HFF-Myc (cell line): Measurements from ENCODE around the gene DPY30.

Experiments used
- DNase-seq: peaks from one replicate; pipeline ENCODE4 v3.0.0-alpha.2; 2011; ENCODE audit warnings: low read depth; ENCODE audit errors: extremely low read depth
- H3K4me3 ChIP-seq: replicated peaks from 2 replicates; pipeline ENCODE4 v1.5.1; 2011; ENCODE audit warnings: low read depth, mild to moderate bottlenecking, control low read depth, low read length
- CTCF ChIP-seq: IDR thresholded peaks from 2 replicates; pipeline ENCODE4 v1.5.1; 2012; ENCODE audit warnings: mild to moderate bottlenecking, low read depth, low read length, control low read depth; ENCODE audit errors: missing control alignments

DPY30 gene

GRCh38 chr2:32039447-32040219 lies at the start of gene DPY30:
TSS of gene DPY30 (minus strand) at chr2:32039805. CDS start at chr2:32039456, 349 bp downstream.
- TF ChIP-seq CTCF, result no peak
- peak within 1 kb of the TSS; percentile 88 for H3K4me3 ChIP-seq
- peak; percentile 73 for DNase-seq

- no peak overlapping the region for H3K4me3 ChIP-seq
- no peak for DNase-seq
- no peak for TF ChIP-seq CTCF
These were observed 34.5 kb upstream of the DPY30 start for GRCh38 chr2:32074134-32074506.

- DNase-seq, result no peak
- no peak for TF ChIP-seq CTCF
These were observed 27.9 kb upstream of the DPY30 start for GRCh38 chr2:32067549-32067948.

GRCh38 chr2:32064713-32065112 lies 25.1 kb upstream of the DPY30 start:
- DNase-seq, result no peak
- peak overlapping the region; percentile 68 for H3K4me3 ChIP-seq
- no peak for TF ChIP-seq CTCF

More at GRCh38 chr2:32067549-32067948, 27.9 kb upstream of the DPY30 start:
- no peak overlapping the region for H3K4me3 ChIP-seq

GRCh38 chr2:32064021-32064601 lies 24.5 kb upstream of the DPY30 start:
- H3K4me3 ChIP-seq, result peak overlapping the region; percentile 68
- no peak for TF ChIP-seq CTCF
- DNase-seq, result no peak

- peak; percentile 45 for TF ChIP-seq CTCF
- H3K4me3 ChIP-seq, result peak within 1 kb of the TSS; percentile 68
- peak; percentile 88 for DNase-seq
These were observed 23.9 kb upstream of the DPY30 start, which contains the start of gene SPAST for GRCh38 chr2:32063310-32064020. TSS of gene SPAST (plus strand) at chr2:32063556. CDS start at chr2:32063832, 276 bp downstream.
